HG03280 (cell line): Measurements from ENCODE around the gene PPM1D.
"Not testable (repeated sequence)": the region's sequence is repeated elsewhere in the genome, so short reads cannot be mapped to it uniquely, and the experiment has no call there.

Experiments used
- ATAC-seq: cut with Tn5 transposase; IDR thresholded peaks from one replicate; pipeline ENCODE4 v1.9.1; 2021; ENCODE audit warnings: mild to moderate bottlenecking, moderate library complexity; ENCODE audit not compliant: unreplicated experiment

PPM1D gene

GRCh38 chr17:60593441-60594036, 6.5 kb upstream of the PPM1D start:
- ATAC-seq: not testable (repeated sequence)

GRCh38 chr17:60594170-60594569, 5.8 kb upstream of the PPM1D start:
- not testable (repeated sequence) for ATAC-seq

- ATAC-seq: no peak
These were observed 5.3 kb upstream of the PPM1D start for GRCh38 chr17:60594734-60595133.

DNA sequence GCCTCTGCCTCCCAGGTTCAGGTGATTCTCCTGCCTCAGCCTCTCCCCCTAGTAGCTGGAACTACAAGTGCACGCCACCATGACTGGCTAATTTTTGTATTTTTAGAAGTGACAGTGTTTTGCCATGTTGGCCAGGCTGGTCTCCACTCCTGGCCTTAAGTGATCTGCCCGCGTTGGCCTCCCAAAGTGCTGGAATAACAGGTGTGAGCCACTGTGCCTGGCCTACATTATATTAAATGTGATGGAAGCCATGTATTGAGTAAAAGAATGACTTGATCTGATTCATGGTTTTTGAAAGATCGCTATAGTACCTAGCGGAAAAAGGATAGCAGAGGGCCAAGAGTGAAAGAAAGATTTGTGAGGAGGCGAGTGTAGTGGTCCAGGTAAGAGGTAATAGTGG, 2.7 kb upstream of the PPM1D start:
- ATAC-seq: no peak

- ATAC-seq: no peak
These were observed 1.8 kb upstream of the PPM1D start for GRCh38 chr17:60598001-60598736.

DNA sequence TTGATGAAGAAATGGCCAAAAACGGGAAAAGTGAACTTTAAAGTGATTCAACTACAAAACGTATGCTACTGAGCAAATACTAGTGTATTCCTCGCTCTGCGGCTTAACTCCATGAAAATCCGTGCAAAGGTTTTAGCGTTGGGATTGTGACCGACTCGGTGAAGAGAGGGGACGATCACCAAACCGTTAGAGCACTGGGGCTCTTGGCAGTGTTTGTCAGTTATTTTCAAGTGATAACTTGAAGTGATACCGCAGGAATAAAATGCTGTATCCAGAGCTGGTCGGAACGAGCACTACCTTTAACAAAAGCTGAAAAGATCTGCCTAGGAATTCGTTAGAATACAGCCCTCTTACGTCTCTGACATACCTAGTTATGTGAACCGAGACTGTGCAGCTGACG, 773 bp upstream of the PPM1D start:
- ATAC-seq: peak; percentile 7

- peak; percentile 15 for ATAC-seq
These were observed 775 bp downstream of the PPM1D start for GRCh38 chr17:60600490-60601446.

DNA sequence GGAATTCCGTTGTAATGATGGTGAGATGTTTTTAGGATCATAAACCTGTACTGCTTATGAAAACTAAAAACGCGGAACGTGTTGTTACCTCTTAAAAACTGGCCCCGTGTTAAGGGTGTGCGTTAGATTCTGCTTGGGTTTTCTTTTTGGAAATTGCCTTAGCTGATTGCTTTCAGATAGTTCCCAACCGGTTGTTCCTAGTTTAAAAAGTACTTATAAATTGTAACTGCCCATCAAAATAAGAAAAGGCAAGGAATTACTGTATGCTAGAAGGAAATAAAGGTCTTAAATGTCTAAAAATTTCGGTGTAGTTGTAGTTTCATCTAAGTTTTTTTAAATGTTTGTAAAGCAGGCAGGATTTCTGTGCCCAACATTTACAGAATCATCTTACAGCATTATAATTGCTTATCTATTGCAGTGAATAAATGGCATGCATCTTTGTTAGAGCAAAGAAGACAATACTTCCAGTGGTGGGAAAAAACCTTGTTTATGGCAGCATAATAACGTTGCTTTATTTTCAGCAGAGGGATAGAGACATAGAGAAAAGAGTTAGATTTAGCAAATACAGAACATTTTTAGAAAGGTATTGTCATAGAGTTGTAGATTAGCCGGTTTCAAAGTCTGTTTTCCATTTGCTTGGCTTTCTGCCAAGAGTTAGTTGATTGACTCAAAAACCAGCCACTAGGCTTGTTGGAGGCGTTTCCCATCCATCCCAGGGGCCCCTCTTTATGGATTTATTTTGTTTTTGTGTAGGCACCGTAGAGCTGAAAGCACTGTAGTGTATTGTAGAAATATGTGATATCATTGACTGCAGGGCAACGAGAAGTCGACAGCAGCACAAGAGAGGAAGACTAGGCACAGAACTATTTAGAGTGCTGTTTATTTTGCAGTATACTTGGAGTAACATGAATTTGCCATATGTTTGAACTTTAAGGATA, 1.7 kb downstream of the PPM1D start:
- no peak for ATAC-seq

- ATAC-seq: no peak
These were observed 2.4 kb downstream of the PPM1D start for GRCh38 chr17:60602385-60602742.

- no peak for ATAC-seq
These were observed 2.9 kb downstream of the PPM1D start for GRCh38 chr17:60602871-60603270.

DNA sequence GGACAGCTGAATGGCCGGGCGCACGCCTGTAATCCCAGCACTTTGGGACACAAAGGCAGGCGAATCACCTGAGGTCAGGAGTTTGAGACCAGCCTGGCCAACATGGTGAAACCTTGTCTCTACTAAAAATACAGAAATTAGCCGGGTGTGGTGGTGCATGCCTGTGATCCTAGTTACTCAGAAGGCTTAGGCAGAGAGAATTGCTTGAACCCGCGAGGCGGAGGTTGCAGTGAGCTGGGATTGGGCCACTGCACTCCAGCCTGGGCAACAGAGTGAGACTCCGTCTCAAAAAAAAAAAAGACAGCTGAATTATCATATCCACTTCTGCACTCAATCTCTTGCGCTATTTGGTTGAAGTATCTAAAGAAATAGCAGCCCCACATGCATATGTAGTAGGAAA, 3.5 kb downstream of the PPM1D start:
- not testable (repeated sequence) for ATAC-seq

DNA sequence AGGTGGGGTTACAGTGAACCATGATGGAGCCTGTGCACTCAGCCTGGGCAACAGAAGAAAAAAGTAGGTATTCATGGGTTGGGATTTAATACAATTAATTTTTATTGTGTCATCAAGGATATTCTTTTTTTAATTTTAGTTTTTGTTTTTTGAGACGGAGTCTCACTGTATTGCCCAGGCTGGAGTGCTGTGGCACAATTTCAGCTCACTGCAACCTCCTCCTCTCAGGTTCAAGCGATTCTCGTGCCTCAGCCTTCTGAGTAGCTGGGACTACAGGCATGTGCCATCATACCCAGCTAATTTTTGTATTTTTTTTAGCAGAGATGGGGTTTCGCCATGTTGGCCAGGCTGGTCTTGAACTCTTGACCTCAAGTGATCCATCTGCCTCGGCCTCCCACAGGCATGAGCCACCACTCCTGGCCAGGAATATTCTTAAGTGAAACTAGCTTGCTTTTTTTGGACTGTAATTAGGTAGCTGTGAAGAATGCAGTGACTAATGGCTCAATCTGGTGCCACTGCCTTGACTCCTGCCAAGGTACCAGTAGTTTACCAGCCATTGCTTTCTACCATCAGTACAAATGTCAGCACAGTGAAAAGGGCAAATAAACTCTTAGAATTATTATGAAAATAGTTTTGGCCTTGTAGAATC, 4.8 kb downstream of the PPM1D start:
- no peak for ATAC-seq

DNA sequence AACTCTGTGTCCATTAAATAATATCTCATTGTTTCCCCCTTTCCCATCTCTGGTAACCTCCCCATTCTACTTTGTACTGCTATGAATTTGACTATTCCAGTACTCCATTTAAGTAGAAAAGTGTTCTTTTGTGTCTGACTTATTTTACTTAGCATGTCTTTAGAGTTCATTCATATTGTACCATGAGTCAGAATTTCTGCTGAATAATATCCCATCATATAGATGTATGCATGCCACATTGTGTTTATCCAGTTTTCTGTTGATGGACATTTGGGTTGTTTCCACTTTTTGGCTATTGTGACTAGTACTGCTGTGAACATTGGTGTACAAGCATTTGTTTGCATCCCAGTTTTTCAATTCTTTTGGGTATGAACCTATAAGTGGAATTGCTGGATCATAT, 6.0 kb downstream of the PPM1D start:
- no peak for ATAC-seq

GRCh38 chr17:60610473-60610872, 10.5 kb downstream of the PPM1D start:
- no peak for ATAC-seq

- ATAC-seq: not testable (repeated sequence)
These were observed 11.3 kb downstream of the PPM1D start for GRCh38 chr17:60611321-60611720.

- no peak for ATAC-seq
These were observed 13.3 kb downstream of the PPM1D start for GRCh38 chr17:60613325-60613724.

GRCh38 chr17:60613796-60614195, 13.8 kb downstream of the PPM1D start:
- not testable (repeated sequence) for ATAC-seq

DNA sequence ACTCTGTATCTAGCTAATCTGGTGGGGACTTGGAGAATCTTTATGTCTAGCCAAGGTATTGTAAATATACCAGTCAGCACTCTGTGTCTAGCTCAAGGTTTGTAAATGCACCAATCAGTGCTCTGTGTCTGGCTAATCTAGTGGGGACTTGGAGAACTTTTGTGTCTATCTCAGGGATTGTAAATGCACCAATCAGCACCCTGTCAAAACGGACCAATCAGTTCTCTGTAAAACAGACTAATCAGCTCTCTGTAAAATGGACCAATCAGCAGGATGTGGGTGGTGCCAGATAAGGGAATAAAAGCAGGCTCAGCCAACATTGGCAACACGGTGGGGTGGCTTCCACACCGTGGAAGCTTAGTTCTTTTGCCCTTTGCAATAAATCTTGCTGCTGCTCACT, 14.3 kb downstream of the PPM1D start:
- ATAC-seq: not testable (repeated sequence)

GRCh38 chr17:60615108-60615507, 15.1 kb downstream of the PPM1D start:
- ATAC-seq: no peak

- ATAC-seq: no peak
These were observed 15.8 kb downstream of the PPM1D start for GRCh38 chr17:60615840-60616239.
